ENCODE measurements around the gene HSD11B2. TPM values are rescaled to one million over a fixed set of nuclear protein-coding genes. Genes with fewer than 3 reads are reported as not detected.
A peak's percentile ranks its signal among the peaks of the same experiment; 100 is the strongest.

HSD11B2 gene
- total RNA-seq, 3 donors from 2014 or later (not counting 1 experiment from before 2014, with no cell fraction given) = not detected

GRCh38 chr16:67397812-67398545 lies 32.9 kb upstream of the HSD11B2 start:
- no peak overlapping the region for H3K4me3 ChIP-seq (ENCODE audit: low read length)
- H3K9me3 Mint-ChIP-seq = no peaks in the 10 kb centered on the region
- H3K27me3 ChIP-seq (ENCODE audit: control insufficient read depth, insufficient read depth, low read length) = peaks cover 23% of the 10 kb centered on the region
- ATAC-seq (no peak), DNase-seq (no peak)
- peaks cover 33% of the 10 kb centered on the region for H3K4me1 ChIP-seq (ENCODE audit: control insufficient read depth, insufficient read depth, low read length)
- intact Hi-C loops (cut with micrococcal nuclease) = no loop called here
- 85% methylated on average over 22 of the region's 22 CpGs for WGBS (ENCODE audit: insufficient coverage)
- no peaks in the 10 kb centered on the region for H3K36me3 ChIP-seq (ENCODE audit: control insufficient read depth, insufficient read depth, low read length)
- peaks cover 0 to 21% of the 10 kb centered on the region in 2 donors for H3K27me3 Mint-ChIP-seq (ENCODE audit: low read depth in 2 of 2)
- no peak overlapping the region for H3K27ac Mint-ChIP-seq
- no peak overlapping the region for H3K4me3 Mint-ChIP-seq
- no peak overlapping the region for H3K27ac ChIP-seq (ENCODE audit: low read length)
- H3K9me3 ChIP-seq (ENCODE audit: control insufficient read depth, insufficient read depth, low read length) = no peaks in the 10 kb centered on the region
- no peaks in the 10 kb centered on the region for H3K36me3 Mint-ChIP-seq
- H3K4me1 Mint-ChIP-seq = peaks cover 5 to 15% of the 10 kb centered on the region in 2 donors
- TF ChIP-seq CTCF (IDR thresholded peaks at IDR 0.05) = no peak

GRCh38 chr16:67398546-67399217 lies 32.2 kb upstream of the HSD11B2 start:
- DNase-seq (no peak), ATAC-seq (no peak)
- 91% methylated on average over 19 of the region's 19 CpGs for WGBS (ENCODE audit: insufficient coverage)
- no peak overlapping the region for H3K27ac Mint-ChIP-seq
- intact Hi-C loops (cut with micrococcal nuclease) = no loop called here
- H3K9me3 ChIP-seq (ENCODE audit: control insufficient read depth, insufficient read depth, low read length) = no peaks in the 10 kb centered on the region
- H3K4me1 ChIP-seq (ENCODE audit: control insufficient read depth, insufficient read depth, low read length) = peaks cover 26% of the 10 kb centered on the region
- no peak overlapping the region for H3K4me3 Mint-ChIP-seq
- H3K36me3 Mint-ChIP-seq = no peaks in the 10 kb centered on the region
- H3K27me3 ChIP-seq (ENCODE audit: control insufficient read depth, insufficient read depth, low read length) = peaks cover 19% of the 10 kb centered on the region
- H3K36me3 ChIP-seq (ENCODE audit: control insufficient read depth, insufficient read depth, low read length) = no peaks in the 10 kb centered on the region
- no peaks in the 10 kb centered on the region for H3K9me3 Mint-ChIP-seq
- no peak for TF ChIP-seq CTCF (IDR thresholded peaks at IDR 0.05)
- H3K27ac ChIP-seq (ENCODE audit: low read length) = no peak overlapping the region
- H3K4me1 Mint-ChIP-seq = peaks cover 5 to 13% of the 10 kb centered on the region in 2 donors
- peaks cover 0 to 21% of the 10 kb centered on the region in 2 donors for H3K27me3 Mint-ChIP-seq (ENCODE audit: low read depth in 2 of 2)
- no peak overlapping the region for H3K4me3 ChIP-seq (ENCODE audit: low read length)

GRCh38 chr16:67399218-67399733 lies 31.6 kb upstream of the HSD11B2 start:
- H3K36me3 Mint-ChIP-seq = no peaks in the 10 kb centered on the region
- ATAC-seq = peak in 2 of 3 donors; percentile 81 to 82

More at GRCh38 chr16:67399218-67399733, 31.6 kb upstream of the HSD11B2 start:
- H3K9me3 Mint-ChIP-seq = no peaks in the 10 kb centered on the region
- no peak overlapping the region for H3K4me3 Mint-ChIP-seq
- intact Hi-C loops (cut with micrococcal nuclease) = no loop called here
- H3K4me1 Mint-ChIP-seq = peaks cover 1 to 10% of the 10 kb centered on the region in 2 donors
- Histone ChIP-seq H3K27me3 (ENCODE audit: control insufficient read depth, insufficient read depth, low read length) (peaks cover 13% of the 10 kb centered on the region), H3K36me3 (ENCODE audit: control insufficient read depth, insufficient read depth, low read length) (no peaks in the 10 kb centered on the region), H3K4me1 (ENCODE audit: control insufficient read depth, insufficient read depth, low read length) (peaks cover 20% of the 10 kb centered on the region), H3K4me3 (ENCODE audit: low read length) (no peak overlapping the region), H3K27ac (ENCODE audit: low read length) (no peak overlapping the region), H3K9me3 (ENCODE audit: control insufficient read depth, insufficient read depth, low read length) (no peaks in the 10 kb centered on the region)
- peaks cover 0 to 15% of the 10 kb centered on the region in 2 donors for H3K27me3 Mint-ChIP-seq (ENCODE audit: low read depth in 2 of 2)
- DNase-seq = peak; percentile 39 to 64
- 33% methylated on average over 42 of the region's 42 CpGs for WGBS (ENCODE audit: insufficient coverage)
- TF ChIP-seq CTCF (IDR thresholded peaks at IDR 0.05) = peak; percentile 61
- H3K27ac Mint-ChIP-seq = no peak overlapping the region

All from natural killer cell (primary cell).